ENCODE results near the gene UTY. TPM values are rescaled to one million over a fixed set of nuclear protein-coding genes. Genes with fewer than 3 reads are reported as not detected.
A peak's percentile ranks its signal among the peaks of the same experiment; 100 is the strongest.

The UTY gene
- total and polyA plus RNA-seq, 8 donors: 1.9 to 54.0 (median 11.2) TPM; not detected in 3

DNA sequence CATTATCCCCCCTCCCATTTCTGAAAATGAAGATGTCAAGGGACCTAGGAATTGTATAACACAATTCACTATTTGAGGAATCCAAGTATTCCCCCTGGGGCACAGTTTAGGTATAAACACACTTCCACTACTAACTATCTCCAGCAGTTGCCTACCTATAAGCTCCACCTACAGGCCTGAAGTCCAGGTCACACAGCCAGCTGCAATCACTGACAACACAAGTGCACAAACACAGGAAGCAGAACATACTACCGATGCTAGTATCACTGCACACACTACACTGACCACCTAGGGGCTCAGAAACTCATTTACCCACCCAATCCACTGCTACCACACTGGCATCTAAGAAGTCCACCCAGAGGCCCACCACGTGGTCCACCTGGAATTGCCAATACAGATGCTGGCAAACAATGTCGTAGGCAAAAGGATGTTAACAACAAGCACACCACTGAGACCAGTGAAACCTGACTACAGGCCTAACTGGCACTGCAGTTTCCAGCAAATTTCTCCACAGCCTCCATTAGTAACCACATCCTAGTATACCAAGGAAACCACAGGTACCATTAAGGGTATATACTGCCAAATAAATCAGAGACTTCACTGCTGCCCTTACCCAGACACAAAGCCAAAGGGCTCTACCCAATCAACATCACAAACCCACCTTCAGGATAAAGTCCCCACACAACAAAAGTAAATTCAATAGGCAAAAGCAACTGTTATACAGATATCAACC lies 47.4 kb downstream of the UTY start:
- Histone ChIP-seq H3K36me3 (no peaks in the 10 kb centered on the region), H3K27me3 (no peaks in the 10 kb centered on the region), H3K4me1 (peaks cover 0 to 16% (median 0%) of the 10 kb centered on the region in 4 donors), H3K4me3 (no peak overlapping the region), H3K9me3 (peaks cover 0 to 12% (median 0%) of the 10 kb centered on the region in 4 donors), H3K27ac (no peak overlapping the region)
- WGBS, 5 donors: 60 to 85% (median 73%) methylated on average over 3 of the region's 3 CpGs; no CpG with 5 or more reads in 2 of the 5 donors
- intact Hi-C loops (cut with DNase I; ENCODE audit: low total_unique reads): no loop called here
- DNase-seq: no peak
- TF ChIP-seq, protein P1, sequence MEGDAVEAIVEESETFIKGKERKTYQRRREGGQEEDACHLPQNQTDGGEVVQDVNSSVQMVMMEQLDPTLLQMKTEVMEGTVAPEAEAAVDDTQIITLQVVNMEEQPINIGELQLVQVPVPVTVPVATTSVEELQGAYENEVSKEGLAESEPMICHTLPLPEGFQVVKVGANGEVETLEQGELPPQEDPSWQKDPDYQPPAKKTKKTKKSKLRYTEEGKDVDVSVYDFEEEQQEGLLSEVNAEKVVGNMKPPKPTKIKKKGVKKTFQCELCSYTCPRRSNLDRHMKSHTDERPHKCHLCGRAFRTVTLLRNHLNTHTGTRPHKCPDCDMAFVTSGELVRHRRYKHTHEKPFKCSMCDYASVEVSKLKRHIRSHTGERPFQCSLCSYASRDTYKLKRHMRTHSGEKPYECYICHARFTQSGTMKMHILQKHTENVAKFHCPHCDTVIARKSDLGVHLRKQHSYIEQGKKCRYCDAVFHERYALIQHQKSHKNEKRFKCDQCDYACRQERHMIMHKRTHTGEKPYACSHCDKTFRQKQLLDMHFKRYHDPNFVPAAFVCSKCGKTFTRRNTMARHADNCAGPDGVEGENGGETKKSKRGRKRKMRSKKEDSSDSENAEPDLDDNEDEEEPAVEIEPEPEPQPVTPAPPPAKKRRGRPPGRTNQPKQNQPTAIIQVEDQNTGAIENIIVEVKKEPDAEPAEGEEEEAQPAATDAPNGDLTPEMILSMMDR (IDR thresholded peaks at IDR 0.05): no peak
- TF ChIP-seq POLR2A (IDR thresholded peaks at IDR 0.05): no peak
- no peak for TF ChIP-seq POLR2AphosphoS5 (IDR thresholded peaks at IDR 0.05)
- no peak for TF ChIP-seq EP300 (IDR thresholded peaks at IDR 0.05)

DNA sequence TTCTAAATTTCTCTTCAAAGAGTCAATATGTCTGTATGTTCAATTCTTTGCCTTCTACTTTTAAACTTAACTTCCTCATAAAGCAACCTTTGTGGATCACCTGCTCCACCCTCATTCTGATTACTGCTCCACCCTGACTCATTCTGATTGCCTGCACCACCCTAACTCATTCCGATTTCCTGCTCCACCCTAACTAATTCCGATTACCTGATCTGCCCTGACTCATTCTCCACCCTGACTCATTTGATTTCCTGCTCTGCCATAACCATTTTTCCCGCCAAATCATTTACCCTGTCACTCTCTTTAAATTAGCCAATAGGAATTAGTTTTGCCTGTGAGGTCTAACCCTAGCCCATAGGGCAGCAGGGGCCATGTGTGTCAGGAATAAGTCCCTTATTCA lies 50.3 kb downstream of the UTY start:
- Histone ChIP-seq H3K27ac (no peak overlapping the region), H3K9me3 (peaks cover 0 to 12% (median 0%) of the 10 kb centered on the region in 4 donors), H3K4me3 (no peak overlapping the region), H3K27me3 (no peaks in the 10 kb centered on the region), H3K36me3 (no peaks in the 10 kb centered on the region), H3K4me1 (peaks cover 0 to 5% (median 0%) of the 10 kb centered on the region in 4 donors)
- TF ChIP-seq, protein P1 (IDR thresholded peaks at IDR 0.05): no peak
- TF ChIP-seq POLR2AphosphoS5 (IDR thresholded peaks at IDR 0.05): no peak
- no peak for TF ChIP-seq POLR2A (IDR thresholded peaks at IDR 0.05)
- no peak for TF ChIP-seq EP300 (IDR thresholded peaks at IDR 0.05)
- 82 to 96% (median 90%) methylated on average over 3 of the region's 3 CpGs; no CpG with 5 or more reads in 2 of the 5 donors for WGBS, 5 donors
- intact Hi-C loops (cut with DNase I; ENCODE audit: low total_unique reads): no loop called here
- no peak for DNase-seq

DNA sequence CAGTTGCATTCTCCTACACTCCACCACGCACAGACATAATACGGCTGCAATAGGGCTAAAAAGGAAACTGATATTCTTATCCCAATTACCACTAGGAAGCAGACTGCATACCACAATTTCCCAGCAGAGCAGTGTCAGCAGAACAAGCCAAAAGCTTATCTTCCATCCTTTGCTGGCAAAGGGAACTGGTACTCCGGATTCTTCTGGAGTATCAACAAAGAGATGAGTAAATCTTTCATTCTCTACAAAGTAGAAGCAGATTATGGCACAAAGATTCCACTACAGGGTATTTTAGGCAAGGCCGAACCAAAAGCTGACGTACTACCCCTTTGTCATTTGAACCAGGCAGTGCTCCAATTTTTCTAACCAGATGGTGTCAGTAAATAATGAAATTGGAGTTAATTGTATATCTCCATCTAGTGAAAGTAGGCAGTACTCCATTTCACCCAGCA lies 56.5 kb downstream of the UTY start:
- peak overlapping the region in 1 of 5 donors; percentile 27 for H3K27ac ChIP-seq
- H3K4me1 ChIP-seq: peaks cover 0 to 19% (median 0%) of the 10 kb centered on the region in 4 donors
- intact Hi-C loops (cut with DNase I; ENCODE audit: low total_unique reads): no loop called here
- no peak overlapping the region for H3K4me3 ChIP-seq
- TF ChIP-seq POLR2A (IDR thresholded peaks at IDR 0.05): no peak
- TF ChIP-seq POLR2AphosphoS5 (IDR thresholded peaks at IDR 0.05): no peak
- TF ChIP-seq EP300 (IDR thresholded peaks at IDR 0.05): no peak
- TF ChIP-seq, protein P1 (IDR thresholded peaks at IDR 0.05): no peak
- H3K9me3 ChIP-seq: no peaks in the 10 kb centered on the region
- WGBS, 5 donors: 5 to 42% (median 21%) methylated on average over 4 to 5 of the region's 5 CpGs; no CpG with 5 or more reads in 2 of the 5 donors
- H3K36me3 ChIP-seq: no peaks in the 10 kb centered on the region
- no peaks in the 10 kb centered on the region for H3K27me3 ChIP-seq
- DNase-seq: no peak

DNA sequence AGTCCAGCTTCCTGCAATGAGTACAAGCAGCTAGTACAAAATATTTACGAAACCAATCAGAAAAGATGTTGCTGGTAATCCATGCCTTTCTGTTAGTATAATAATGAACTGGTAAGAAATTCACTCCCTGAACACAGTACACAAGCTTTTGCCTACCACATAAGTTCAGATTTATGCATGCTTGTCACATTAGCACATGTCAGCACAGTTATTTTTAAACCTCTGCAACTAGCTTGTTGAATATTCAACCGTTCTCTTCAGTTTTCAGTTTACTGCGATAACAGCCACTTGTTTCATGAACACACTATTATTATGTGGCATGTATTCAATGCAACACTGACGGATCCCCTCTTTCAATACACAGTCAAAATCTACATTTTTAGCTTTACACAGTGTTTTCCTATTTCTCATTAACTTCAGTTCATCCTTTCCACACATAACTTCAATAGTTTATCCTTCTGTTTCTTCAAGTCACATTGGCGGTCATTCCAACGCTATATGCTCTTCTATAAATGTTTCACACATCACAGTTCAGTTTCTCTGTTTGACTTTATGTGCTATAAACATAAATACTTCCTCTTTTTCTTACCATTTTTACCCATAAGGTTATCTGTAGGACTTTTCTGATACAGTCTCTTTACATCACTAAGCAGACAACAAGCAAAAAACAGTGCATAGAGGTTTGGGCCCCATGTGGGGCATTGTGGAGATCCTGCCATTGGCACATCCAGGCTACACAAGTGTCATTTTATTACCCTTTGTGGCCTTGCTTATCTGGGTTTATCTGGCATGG lies 62.8 kb downstream of the UTY start:
- Histone ChIP-seq H3K9me3 (no peaks in the 10 kb centered on the region), H3K36me3 (peaks cover 0 to 11% (median 0%) of the 10 kb centered on the region in 4 donors), H3K27ac (no peak overlapping the region), H3K4me1 (peaks cover 0 to 4% (median 0%) of the 10 kb centered on the region in 4 donors), H3K4me3 (no peak overlapping the region), H3K27me3 (no peaks in the 10 kb centered on the region)
- DNase-seq: no peak
- no peak for TF ChIP-seq POLR2AphosphoS5 (IDR thresholded peaks at IDR 0.05)
- no peak for TF ChIP-seq POLR2A (IDR thresholded peaks at IDR 0.05)
- TF ChIP-seq, protein P1 (IDR thresholded peaks at IDR 0.05): no peak
- no peak for TF ChIP-seq EP300 (IDR thresholded peaks at IDR 0.05)
- intact Hi-C loops (cut with DNase I; ENCODE audit: low total_unique reads): no loop called here
- 82 to 89% (median 89%) methylated on average over 6 of the region's 6 CpGs; no CpG with 5 or more reads in 2 of the 5 donors for WGBS, 5 donors
